ENCODE data around the gene TRIO. TPM values are rescaled to one million over a fixed set of nuclear protein-coding genes. Genes with fewer than 3 reads are reported as not detected.

Gene TRIO
- total RNA-seq, 4 donors from 2014 or later = 67.4 to 103 (median 94.7) TPM

DNA sequence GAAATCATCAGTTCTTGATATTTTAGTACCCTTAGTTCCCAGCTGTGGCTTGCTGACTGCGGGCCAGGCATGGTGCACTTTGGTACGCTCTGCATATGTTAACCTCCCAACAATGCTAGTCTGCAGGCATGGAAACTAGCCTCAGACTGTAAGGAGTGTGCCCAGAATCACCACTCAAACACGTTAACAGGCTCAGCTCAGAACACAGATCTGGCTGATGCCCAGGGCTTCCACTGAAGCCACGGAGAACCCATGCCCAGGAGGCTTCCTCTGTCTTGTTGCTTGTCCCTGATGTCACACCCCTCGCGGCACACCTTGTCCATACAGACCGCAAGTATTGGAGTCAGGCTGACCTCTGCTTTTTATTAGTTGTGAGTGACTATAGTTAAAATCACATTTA lies 251.2 kb downstream of the TRIO start:
- no peak overlapping the region for H3K27ac ChIP-seq

DNA sequence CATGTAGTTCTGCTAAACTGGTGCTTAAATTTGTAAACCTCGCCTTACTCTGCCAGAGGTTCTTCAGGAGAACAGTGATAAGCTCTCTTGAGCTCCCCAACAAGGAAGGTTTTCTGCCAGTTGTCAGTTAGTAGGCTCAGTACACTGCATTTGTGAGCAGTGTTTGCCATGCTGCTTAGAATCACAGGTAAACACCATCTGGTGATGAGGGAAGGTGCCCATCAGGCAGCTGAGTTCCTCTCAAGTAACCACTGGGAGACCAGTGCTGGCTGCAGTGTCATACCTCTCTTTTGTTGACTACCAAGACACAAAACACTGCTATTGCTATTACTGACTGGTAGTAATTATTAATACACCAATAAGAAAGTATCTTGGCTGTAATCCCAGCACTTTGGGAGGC lies 252.3 kb downstream of the TRIO start:
- TF ChIP-seq POLR2A (IDR thresholded peaks at IDR 0.05) (no peak), CTCF (IDR thresholded peaks at IDR 0.05) (no peak)

More for the DNA sequence above, 251.2 kb downstream of the TRIO start:
- H3K4me1 ChIP-seq = peaks cover 11 to 17% of the 10 kb centered on the region in 2 donors
- no peaks in the 10 kb centered on the region for H3K9me3 ChIP-seq
- intact Hi-C loops (cut with DNase I) = no loop called here
- H3K4me3 ChIP-seq (replicated peaks in 1 of 3) = no peak overlapping the region
- H3K27me3 ChIP-seq = no peaks in the 10 kb centered on the region
- peaks cover 13 to 17% of the 10 kb centered on the region in 2 donors for H3K36me3 ChIP-seq
- no peak for DNase-seq
- TF ChIP-seq POLR2A (IDR thresholded peaks at IDR 0.05) (no peak), CTCF (IDR thresholded peaks at IDR 0.05) (no peak)
- 88 to 96% methylated on average over 7 of the region's 7 CpGs for WGBS, 2 donors

DNA sequence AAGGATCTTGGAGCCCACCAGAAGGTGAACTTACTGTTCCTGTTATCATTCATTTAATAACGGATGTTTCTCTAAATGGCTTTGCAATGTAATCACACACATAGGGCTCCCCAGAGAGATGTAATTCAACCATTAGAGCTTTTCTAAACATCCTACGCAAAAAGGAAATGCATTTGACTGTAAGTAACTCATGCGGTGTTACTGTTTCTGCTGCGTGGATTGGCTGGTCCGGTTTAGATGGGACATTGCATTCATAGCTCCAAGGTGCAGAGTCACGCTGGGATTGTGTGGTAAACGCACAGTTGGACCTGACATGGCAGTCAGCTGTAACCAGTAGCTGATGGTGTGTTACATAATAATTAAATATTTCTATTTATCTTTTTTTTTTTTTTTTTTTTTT lies 252.9 kb downstream of the TRIO start:
- Histone ChIP-seq H3K4me3 (replicated peaks in 1 of 3) (no peak overlapping the region), H3K27me3 (no peaks in the 10 kb centered on the region), H3K4me1 (peaks cover 11 to 17% of the 10 kb centered on the region in 2 donors), H3K9me3 (no peaks in the 10 kb centered on the region), H3K27ac (no peak overlapping the region), H3K36me3 (peaks cover 4 to 6% of the 10 kb centered on the region in 2 donors)
- DNase-seq = no peak
- intact Hi-C loops (cut with DNase I) = no loop called here
- TF ChIP-seq POLR2A (IDR thresholded peaks at IDR 0.05) (no peak), CTCF (IDR thresholded peaks at IDR 0.05) (no peak)
- 94 to 97% methylated on average over 7 of the region's 7 CpGs for WGBS, 2 donors

More for the DNA sequence above, 252.3 kb downstream of the TRIO start:
- intact Hi-C loops (cut with DNase I) = no loop called here
- 94 to 100% methylated on average over 1 of the region's 1 CpG for WGBS, 2 donors
- no peaks in the 10 kb centered on the region for H3K9me3 ChIP-seq
- no peaks in the 10 kb centered on the region for H3K27me3 ChIP-seq
- no peak for DNase-seq
- H3K36me3 ChIP-seq = peaks cover 3 to 7% of the 10 kb centered on the region in 2 donors
- peaks cover 11 to 17% of the 10 kb centered on the region in 2 donors for H3K4me1 ChIP-seq
- H3K27ac ChIP-seq = no peak overlapping the region
- H3K4me3 ChIP-seq (replicated peaks in 1 of 3) = no peak overlapping the region

- peaks cover 11 to 17% of the 10 kb centered on the region in 2 donors for H3K4me1 ChIP-seq
- H3K27ac ChIP-seq = no peak overlapping the region
- H3K36me3 ChIP-seq = peaks cover 4 to 6% of the 10 kb centered on the region in 2 donors
- H3K9me3 ChIP-seq = no peaks in the 10 kb centered on the region
- WGBS, 2 donors = 91 to 94% methylated on average over 5 of the region's 5 CpGs
- no peak overlapping the region for H3K4me3 ChIP-seq (replicated peaks in 1 of 3)
- DNase-seq = no peak
- no peaks in the 10 kb centered on the region for H3K27me3 ChIP-seq
- no peak for TF ChIP-seq CTCF (IDR thresholded peaks at IDR 0.05)
- TF ChIP-seq POLR2A (IDR thresholded peaks at IDR 0.05) = no peak
- intact Hi-C loops (cut with DNase I) = no loop called here
Measured at GRCh38 chr5:14396737-14397136, 253.6 kb downstream of the TRIO start.

GRCh38 chr5:14397717-14398116 lies 254.6 kb downstream of the TRIO start:
- 64 to 66% methylated on average over 3 of the region's 3 CpGs for WGBS, 2 donors
- peak overlapping the region; percentile 18 to 78 (median 64) for H3K27ac ChIP-seq
- intact Hi-C loops (cut with DNase I) = no loop called here
- TF ChIP-seq POLR2A (IDR thresholded peaks at IDR 0.05) (no peak), CTCF (IDR thresholded peaks at IDR 0.05) (no peak)
- H3K4me3 ChIP-seq (replicated peaks in 1 of 3) = no peak overlapping the region
- peaks cover 0 to 4% of the 10 kb centered on the region in 2 donors for H3K36me3 ChIP-seq
- no peaks in the 10 kb centered on the region for H3K27me3 ChIP-seq
- peak; percentile 54 to 71 for DNase-seq
- H3K9me3 ChIP-seq = no peaks in the 10 kb centered on the region
- peaks cover 11 to 17% of the 10 kb centered on the region in 2 donors for H3K4me1 ChIP-seq
